Measurements from ENCODE around the gene CLCN5. TPM values are rescaled to one million over a fixed set of nuclear protein-coding genes. Genes with fewer than 3 reads are reported as not detected.

CLCN5 gene
- total RNA-seq, 4 donors from 2014 or later = 5.3 to 8.0 (median 7.2) TPM

DNA sequence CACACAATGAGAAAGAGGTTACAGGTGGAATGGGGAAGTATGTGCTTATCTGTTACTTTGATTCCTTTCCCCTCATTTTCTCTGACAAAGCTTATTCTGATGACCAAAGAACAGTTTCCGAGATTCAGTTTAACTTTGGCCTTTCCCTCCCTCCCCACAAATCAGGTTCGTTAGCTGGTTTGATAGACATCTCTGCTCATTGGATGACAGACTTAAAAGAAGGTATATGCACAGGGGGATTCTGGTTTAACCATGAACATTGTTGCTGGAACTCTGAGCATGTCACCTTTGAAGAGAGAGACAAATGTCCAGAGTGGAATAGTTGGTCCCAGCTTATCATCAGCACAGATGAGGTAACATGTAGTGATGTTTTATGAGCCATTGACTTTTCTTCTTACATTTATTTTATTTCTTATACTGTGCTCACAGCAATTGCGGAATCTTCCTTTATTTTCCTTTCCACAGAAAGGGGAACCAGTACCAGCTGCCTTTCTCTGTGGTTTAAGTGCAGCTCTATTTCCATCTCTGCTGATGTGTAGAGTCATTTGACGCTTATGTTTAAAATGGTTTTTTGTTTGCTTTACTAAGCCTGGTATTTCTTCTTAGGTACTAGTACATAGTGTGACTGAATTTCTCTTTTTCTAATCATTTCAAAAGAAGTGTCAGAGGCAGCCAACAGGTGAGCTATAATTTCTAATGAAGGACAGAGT, 153.4 kb downstream of the CLCN5 start:
- intact Hi-C loops (cut with DNase I) = no loop called here
- no peak for TF ChIP-seq POLR2A (IDR thresholded peaks at IDR 0.05)
- TF ChIP-seq CTCF (IDR thresholded peaks at IDR 0.05) = no peak
- WGBS, 2 donors = 66 to 91% methylated on average over 4 of the region's 4 CpGs

GRCh38 chrX:50081282-50081889, 159.0 kb downstream of the CLCN5 start:
- TF ChIP-seq POLR2A (IDR thresholded peaks at IDR 0.05) (no peak), CTCF (IDR thresholded peaks at IDR 0.05) (no peak)
- Histone ChIP-seq H3K4me3 (no peak overlapping the region), H3K27me3 (no peaks in the 10 kb centered on the region), H3K9me3 (no peaks in the 10 kb centered on the region), H3K36me3 (peaks cover 0 to under 1% (median 0%) of the 10 kb centered on the region in 3 donors), H3K27ac (no peak overlapping the region), H3K4me1 (no peaks in the 10 kb centered on the region)
- intact Hi-C loops (cut with DNase I) = no loop called here
- DNase-seq = no peak
- WGBS, 2 donors = 36 to 57% methylated on average over 1 to 3 of the region's 3 CpGs

More for the DNA sequence above, 153.4 kb downstream of the CLCN5 start:
- Histone ChIP-seq H3K9me3 (no peaks in the 10 kb centered on the region), H3K4me1 (no peaks in the 10 kb centered on the region), H3K27ac (no peak overlapping the region), H3K4me3 (no peak overlapping the region), H3K27me3 (no peaks in the 10 kb centered on the region), H3K36me3 (no peaks in the 10 kb centered on the region)
- no peak for DNase-seq

- TF ChIP-seq POLR2A (IDR thresholded peaks at IDR 0.05) = no peak
- no peak for TF ChIP-seq CTCF (IDR thresholded peaks at IDR 0.05)
- intact Hi-C loops (cut with DNase I) = no loop called here
- no peak overlapping the region for H3K27ac ChIP-seq
- no peaks in the 10 kb centered on the region for H3K27me3 ChIP-seq
- 62 to 93% methylated on average over 2 of the region's 2 CpGs for WGBS, 2 donors
- H3K9me3 ChIP-seq = no peaks in the 10 kb centered on the region
- no peak overlapping the region for H3K4me3 ChIP-seq
- peaks cover 0 to 10% (median 0%) of the 10 kb centered on the region in 3 donors for H3K36me3 ChIP-seq
- no peak for DNase-seq
- no peaks in the 10 kb centered on the region for H3K4me1 ChIP-seq
These were observed 160.3 kb downstream of the CLCN5 start for GRCh38 chrX:50082741-50083140.

DNA sequence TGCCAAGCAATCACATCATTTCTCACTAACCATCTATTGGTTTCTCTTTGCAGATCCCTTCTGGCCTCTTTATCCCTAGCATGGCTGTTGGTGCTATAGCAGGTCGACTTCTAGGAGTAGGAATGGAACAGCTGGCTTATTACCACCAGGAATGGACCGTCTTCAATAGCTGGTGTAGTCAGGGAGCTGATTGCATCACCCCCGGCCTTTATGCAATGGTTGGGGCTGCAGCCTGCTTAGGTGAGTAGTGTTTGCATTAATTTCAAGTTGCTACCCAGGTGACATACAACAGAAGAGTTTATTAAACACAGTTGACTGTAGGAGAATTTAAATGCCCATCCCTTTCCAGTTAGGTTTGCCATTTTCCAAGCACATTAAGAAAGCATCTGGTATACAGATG, 166.2 kb downstream of the CLCN5 start:
- WGBS, 2 donors = 60% methylated on average over 3 of the region's 3 CpGs; no CpG with 5 or more reads in 1 of the 2 donors
- DNase-seq = no peak
- Histone ChIP-seq H3K4me1 (no peaks in the 10 kb centered on the region), H3K27ac (no peak overlapping the region), H3K4me3 (no peak overlapping the region), H3K9me3 (no peaks in the 10 kb centered on the region), H3K36me3 (peaks cover 0 to 30% (median 0%) of the 10 kb centered on the region in 3 donors), H3K27me3 (no peaks in the 10 kb centered on the region)
- TF ChIP-seq POLR2A (IDR thresholded peaks at IDR 0.05) (no peak), CTCF (IDR thresholded peaks at IDR 0.05) (no peak)
- intact Hi-C loops (cut with DNase I) = no loop called here

- H3K36me3 ChIP-seq = peaks cover 0 to 14% (median 0%) of the 10 kb centered on the region in 3 donors
- H3K9me3 ChIP-seq = no peaks in the 10 kb centered on the region
- H3K27ac ChIP-seq = no peak overlapping the region
- no peak for DNase-seq
- intact Hi-C loops (cut with DNase I) = no loop called here
- H3K4me1 ChIP-seq = no peaks in the 10 kb centered on the region
- H3K27me3 ChIP-seq = no peaks in the 10 kb centered on the region
- no peak for TF ChIP-seq POLR2A (IDR thresholded peaks at IDR 0.05)
- TF ChIP-seq CTCF (IDR thresholded peaks at IDR 0.05) = no peak
- WGBS, 2 donors = 90 to 94% methylated on average over 4 of the region's 4 CpGs
- H3K4me3 ChIP-seq = no peak overlapping the region
These were observed 171.2 kb downstream of the CLCN5 start for GRCh38 chrX:50093625-50094024.
